ENCODE data around the gene NOX4.

The NOX4 gene

DNA sequence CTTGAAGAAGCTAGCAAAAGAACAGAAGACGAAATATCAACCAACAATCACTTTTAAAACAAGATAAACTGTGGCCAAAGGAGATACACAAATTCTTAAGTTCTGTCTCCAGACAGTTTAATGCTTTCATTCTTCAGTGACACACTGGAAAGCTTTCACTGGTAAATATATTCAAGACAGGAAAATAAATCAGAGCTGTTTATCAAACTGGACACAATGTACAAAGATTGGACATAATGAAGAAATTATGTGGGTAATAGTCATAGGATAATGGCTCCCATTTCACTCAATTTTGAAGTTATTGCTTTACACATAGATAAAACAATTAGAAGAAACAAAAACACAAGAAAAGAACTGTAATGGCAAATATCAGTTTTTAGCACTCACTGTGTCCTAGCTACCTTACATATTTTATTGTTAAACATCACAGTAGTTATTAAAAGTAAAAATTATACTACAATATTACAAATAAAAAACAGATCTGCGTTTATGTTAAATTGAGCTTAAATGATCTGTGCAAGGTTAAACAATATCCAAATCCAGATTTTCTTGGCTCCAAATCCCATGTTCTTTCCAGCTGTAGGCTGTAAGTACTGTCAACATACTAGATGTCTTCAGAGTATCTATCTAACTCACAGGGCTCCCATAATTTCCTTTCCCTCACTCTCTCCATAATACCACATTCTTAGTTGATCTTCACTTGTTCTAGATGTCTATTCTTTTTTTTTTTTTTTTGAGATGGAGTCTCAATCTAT is 38.6 kb upstream of the NOX4 start:
- DNase-seq = no peak
- no peak overlapping the region for H3K4me3 ChIP-seq (ENCODE audit: low read depth, low read length)
- in situ Hi-C loops (cut with HindIII; ENCODE audit: low pct_ligation_motif_present, low sequenced_read_pairs) = no loop called here

DNA sequence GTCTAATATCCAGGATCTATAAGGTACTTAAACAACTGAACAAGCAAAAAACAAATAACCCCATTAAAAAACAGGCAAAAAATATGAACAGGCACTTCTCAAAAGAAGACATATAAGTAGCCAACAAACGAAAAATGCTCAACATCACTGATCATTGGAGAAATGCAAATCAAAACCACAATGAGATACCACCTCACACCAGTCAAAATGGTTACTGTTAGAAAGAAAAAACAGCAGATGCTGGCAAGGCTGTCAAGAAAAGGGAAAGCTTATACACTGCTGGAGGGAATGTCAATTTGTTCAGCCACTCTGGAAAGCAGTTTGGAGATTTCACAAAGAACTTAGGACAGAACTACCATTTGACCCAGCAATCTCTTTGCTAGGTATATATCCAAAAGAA is 30.6 kb upstream of the NOX4 start:
- H3K27ac ChIP-seq = no peak overlapping the region
- no peaks in the 10 kb centered on the region for H3K36me3 ChIP-seq (replicated peaks)
- in situ Hi-C loops (cut with HindIII; ENCODE audit: low pct_ligation_motif_present, low sequenced_read_pairs) = no loop called here
- TF ChIP-seq, protein P1, sequence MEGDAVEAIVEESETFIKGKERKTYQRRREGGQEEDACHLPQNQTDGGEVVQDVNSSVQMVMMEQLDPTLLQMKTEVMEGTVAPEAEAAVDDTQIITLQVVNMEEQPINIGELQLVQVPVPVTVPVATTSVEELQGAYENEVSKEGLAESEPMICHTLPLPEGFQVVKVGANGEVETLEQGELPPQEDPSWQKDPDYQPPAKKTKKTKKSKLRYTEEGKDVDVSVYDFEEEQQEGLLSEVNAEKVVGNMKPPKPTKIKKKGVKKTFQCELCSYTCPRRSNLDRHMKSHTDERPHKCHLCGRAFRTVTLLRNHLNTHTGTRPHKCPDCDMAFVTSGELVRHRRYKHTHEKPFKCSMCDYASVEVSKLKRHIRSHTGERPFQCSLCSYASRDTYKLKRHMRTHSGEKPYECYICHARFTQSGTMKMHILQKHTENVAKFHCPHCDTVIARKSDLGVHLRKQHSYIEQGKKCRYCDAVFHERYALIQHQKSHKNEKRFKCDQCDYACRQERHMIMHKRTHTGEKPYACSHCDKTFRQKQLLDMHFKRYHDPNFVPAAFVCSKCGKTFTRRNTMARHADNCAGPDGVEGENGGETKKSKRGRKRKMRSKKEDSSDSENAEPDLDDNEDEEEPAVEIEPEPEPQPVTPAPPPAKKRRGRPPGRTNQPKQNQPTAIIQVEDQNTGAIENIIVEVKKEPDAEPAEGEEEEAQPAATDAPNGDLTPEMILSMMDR (IDR thresholded peaks at IDR 0.05; ENCODE audit: low read depth, low read length, missing control alignments) = no peak
- H3K4me3 ChIP-seq (ENCODE audit: low read depth, low read length) = no peak overlapping the region
- no peak for DNase-seq
- H3K27me3 ChIP-seq (replicated peaks) = no peaks in the 10 kb centered on the region

More for the DNA sequence above, 38.6 kb upstream of the NOX4 start:
- Histone ChIP-seq H3K27me3 (replicated peaks) (no peaks in the 10 kb centered on the region), H3K27ac (no peak overlapping the region), H3K36me3 (replicated peaks) (no peaks in the 10 kb centered on the region)
- TF ChIP-seq, protein P1 (IDR thresholded peaks at IDR 0.05; ENCODE audit: low read depth, low read length, missing control alignments) = no peak

DNA sequence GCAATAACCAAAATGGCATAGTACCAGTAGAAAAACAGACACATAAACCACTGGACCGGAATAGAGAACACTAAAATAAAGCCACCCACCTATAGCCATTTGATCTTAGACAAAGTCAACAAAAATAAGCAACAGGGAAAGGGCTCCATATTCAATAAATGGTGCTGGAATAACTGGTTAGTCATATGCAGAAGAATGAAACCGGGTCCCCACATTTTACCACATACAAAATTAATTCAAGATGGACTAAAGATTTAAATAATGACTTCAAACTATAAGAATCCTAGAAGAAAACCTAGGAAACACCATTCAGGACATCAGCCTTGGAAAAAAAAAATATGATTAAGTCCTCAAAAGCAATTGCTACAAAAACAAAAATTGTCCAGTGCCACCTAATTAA is 30.1 kb upstream of the NOX4 start:
- in situ Hi-C loops (cut with HindIII; ENCODE audit: low pct_ligation_motif_present, low sequenced_read_pairs) = no loop called here
- H3K27me3 ChIP-seq (replicated peaks) = no peaks in the 10 kb centered on the region
- H3K36me3 ChIP-seq (replicated peaks) = no peaks in the 10 kb centered on the region
- no peak for DNase-seq
- no peak overlapping the region for H3K27ac ChIP-seq
- TF ChIP-seq, protein P1 (IDR thresholded peaks at IDR 0.05; ENCODE audit: low read depth, low read length, missing control alignments) = no peak
- H3K4me3 ChIP-seq (ENCODE audit: low read depth, low read length) = no peak overlapping the region

DNA sequence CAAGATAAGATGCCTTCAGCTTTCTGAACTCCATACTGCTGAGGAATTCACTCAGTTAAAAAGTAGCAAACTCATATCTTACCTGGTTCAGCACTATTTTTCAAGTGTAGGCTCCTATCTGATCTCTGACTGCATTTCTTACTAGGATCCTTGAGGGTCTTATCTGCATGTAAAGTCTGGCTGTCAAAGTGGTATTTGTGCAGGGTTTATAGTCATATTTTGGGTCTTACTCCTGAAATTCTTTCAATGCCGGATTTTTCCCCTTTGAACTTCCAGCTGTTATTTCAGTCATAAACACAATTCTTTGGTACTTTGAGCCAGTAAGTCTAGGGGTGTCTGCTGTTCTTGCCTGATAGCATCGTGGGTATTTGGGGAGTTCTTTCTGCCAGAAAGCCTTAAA is 25.3 kb upstream of the NOX4 start:
- no peak for DNase-seq
- TF ChIP-seq, protein P1 (IDR thresholded peaks at IDR 0.05; ENCODE audit: low read depth, low read length, missing control alignments) = no peak
- no peak overlapping the region for H3K27ac ChIP-seq
- in situ Hi-C loops (cut with HindIII; ENCODE audit: low pct_ligation_motif_present, low sequenced_read_pairs) = no loop called here
- no peak overlapping the region for H3K4me3 ChIP-seq (ENCODE audit: low read depth, low read length)
- H3K36me3 ChIP-seq (replicated peaks) = no peaks in the 10 kb centered on the region
- no peaks in the 10 kb centered on the region for H3K27me3 ChIP-seq (replicated peaks)

DNA sequence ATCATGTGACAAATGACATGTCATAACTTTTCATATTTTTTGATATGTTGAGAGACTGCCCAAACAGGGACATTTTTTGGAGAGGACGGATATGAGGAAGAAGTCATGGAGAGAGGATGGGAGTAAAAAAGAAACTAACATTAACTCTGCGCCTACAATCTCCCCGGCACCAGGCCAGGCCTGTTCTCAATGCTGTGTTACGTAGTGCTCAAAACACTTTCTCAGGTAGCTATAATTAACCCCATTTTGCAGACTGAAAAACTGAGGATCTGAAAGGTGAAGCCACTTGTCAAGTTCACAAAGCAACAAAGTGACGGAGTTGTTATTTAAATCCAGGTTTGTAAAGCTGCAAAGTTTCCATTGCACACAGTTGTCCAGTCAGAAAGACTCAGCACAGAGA is 17.4 kb upstream of the NOX4 start:
- H3K27ac ChIP-seq = no peak overlapping the region
- H3K4me3 ChIP-seq (ENCODE audit: low read depth, low read length) = no peak overlapping the region
- in situ Hi-C loops (cut with HindIII; ENCODE audit: low pct_ligation_motif_present, low sequenced_read_pairs) = no loop called here
- DNase-seq = no peak
- no peaks in the 10 kb centered on the region for H3K27me3 ChIP-seq (replicated peaks)
- H3K36me3 ChIP-seq (replicated peaks) = no peaks in the 10 kb centered on the region
- TF ChIP-seq, protein P1 (IDR thresholded peaks at IDR 0.05; ENCODE audit: low read depth, low read length, missing control alignments) = no peak

DNA sequence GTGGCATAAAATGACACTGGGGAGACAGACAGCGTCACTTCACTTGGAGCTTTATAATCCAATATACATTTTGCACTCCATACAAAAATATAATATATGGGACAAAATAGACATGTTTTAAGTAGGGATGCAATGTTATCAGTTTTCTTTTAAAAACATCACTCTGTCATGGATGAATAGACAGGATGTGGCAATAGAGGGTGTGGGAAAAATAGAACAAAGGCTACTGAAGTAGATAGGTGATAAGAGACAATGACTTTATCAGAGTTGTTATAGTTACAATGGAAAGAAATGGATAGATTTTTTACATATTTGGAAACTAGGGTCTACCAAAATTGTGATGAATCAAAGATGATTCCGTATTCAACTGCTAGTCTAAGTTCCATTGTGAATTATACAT is 13.1 kb upstream of the NOX4 start:
- Histone ChIP-seq H3K36me3 (replicated peaks) (no peaks in the 10 kb centered on the region), H3K4me3 (ENCODE audit: low read depth, low read length) (no peak overlapping the region), H3K27me3 (replicated peaks) (no peaks in the 10 kb centered on the region), H3K27ac (no peak overlapping the region)
- in situ Hi-C loops (cut with HindIII; ENCODE audit: low pct_ligation_motif_present, low sequenced_read_pairs) = no loop called here
- no peak for DNase-seq
- TF ChIP-seq, protein P1 (IDR thresholded peaks at IDR 0.05; ENCODE audit: low read depth, low read length, missing control alignments) = no peak

Measured in brain microvascular endothelial cell (primary cell).